ENCODE measurements around the gene HEXA.

DNA sequence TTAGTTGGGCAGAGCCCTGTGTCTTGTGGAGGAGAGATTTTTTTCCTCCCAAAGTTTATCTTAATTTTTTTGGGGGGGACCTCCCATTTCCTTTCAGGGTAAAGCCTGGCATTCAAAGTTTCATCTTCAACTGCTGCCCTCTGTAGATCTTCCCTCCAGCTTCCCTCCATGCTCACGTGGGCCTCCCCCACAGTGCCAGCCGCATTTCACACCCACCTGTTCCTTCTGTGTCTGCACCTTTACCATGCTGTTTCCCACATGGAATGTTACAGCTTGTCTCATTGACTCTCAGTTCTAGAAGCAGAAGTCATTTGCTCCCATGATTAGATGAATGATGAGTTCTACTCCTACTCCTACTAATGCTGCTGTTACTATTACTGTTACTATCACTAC lies 62.4 kb downstream of the HEXA start:
- TF ChIP-seq CTCF (IDR thresholded peaks at IDR 0.05; ENCODE audit: insufficient read depth, low read depth, low read length), result no peak
- no peak for TF ChIP-seq EZH2 (IDR thresholded peaks at IDR 0.05; ENCODE audit: insufficient read depth, low read length)

Data from astrocyte (in vitro differentiated cells and primary cell).